Esophagus muscularis mucosa (tissue), 4 donors: ENCODE measurements around the gene COPZ1.

Source experiments
- CTCF ChIP-seq, 3 experiments: fragments of 200-600 bp in 2 of 3; fragments of 450-650 bp in 1 of 3; sonication (generic) in 2 of 3; IDR thresholded peaks; one replicate each; pipeline ENCODE4 v1.5.1; 2017 to 2019; ENCODE audit warnings: antibody characterized with exemption in 3 of 3, mild to moderate bottlenecking in 2 of 3, moderate library complexity in 1 of 3
- EP300 ChIP-seq: sonication (generic); formaldehyde crosslinking; IDR thresholded peaks from one replicate; pipeline ENCODE4 v1.6.1; 2017; ENCODE audit warnings: antibody characterized with exemption
- POLR2A ChIP-seq: fragments of 450-650 bp; IDR thresholded peaks from one replicate; pipeline ENCODE4 v1.6.1; 2017; ENCODE audit warnings: antibody characterized with exemption, moderate library complexity, mild to moderate bottlenecking, low read depth
- POLR2AphosphoS5 ChIP-seq, 2 donors: sonication (generic); formaldehyde crosslinking; IDR thresholded peaks; one replicate each; pipeline ENCODE4 v1.6.1; 2017; ENCODE audit warnings: antibody characterized with exemption in 2 of 2

DNA sequence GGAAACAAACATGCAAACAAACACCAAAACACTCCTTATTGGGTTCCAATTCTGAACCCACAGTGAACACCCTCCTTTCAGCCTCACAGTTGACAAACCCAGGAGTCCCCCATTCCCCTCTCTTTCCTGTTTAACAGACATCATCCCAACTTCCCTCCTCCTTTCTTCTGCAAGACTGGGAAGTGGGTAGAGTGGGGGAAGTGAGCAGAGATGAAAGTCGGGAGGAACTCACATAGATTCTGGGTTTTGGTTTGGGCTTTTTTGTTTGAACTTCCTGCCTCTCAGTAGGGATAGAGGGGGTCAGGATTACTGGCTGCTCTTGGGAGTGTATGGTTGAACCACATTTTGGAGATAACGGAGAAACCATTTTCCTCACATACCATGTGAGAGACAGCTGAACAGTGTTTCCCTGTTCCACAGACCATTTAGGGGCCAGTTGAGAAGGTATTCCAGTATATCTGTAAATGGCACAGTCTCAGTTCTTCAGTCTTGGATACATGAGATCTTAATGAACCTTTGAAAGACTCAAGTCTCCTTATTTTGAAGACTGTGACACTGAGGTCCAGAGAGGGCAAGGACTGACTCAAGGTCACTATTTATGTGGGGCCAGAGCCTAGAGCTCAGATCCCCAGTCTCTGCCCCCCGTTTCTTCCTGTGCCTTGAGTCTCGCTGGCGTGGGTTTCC lies 43.2 kb downstream of the COPZ1 start:
- TF ChIP-seq CTCF (IDR thresholded peaks at IDR 0.05) = no peak
- TF ChIP-seq POLR2AphosphoS5 (IDR thresholded peaks at IDR 0.05) = no peak
- no peak for TF ChIP-seq POLR2A
- no peak for TF ChIP-seq EP300
